HEK293 (cell line): ENCODE results near the gene OR7G2.

Experiments used
- BCL11A ChIP-seq: fragments of 450-650 bp; formaldehyde crosslinking; IDR thresholded peaks from 2 replicates; pipeline ENCODE4 v1.5.1; 2016; ENCODE audit warnings: low read depth, missing biosample characterization, missing genetic modification characterization
- HOXA7 ChIP-seq: sonication (generic); formaldehyde crosslinking; IDR thresholded peaks from 2 replicates; pipeline ENCODE4 v1.8.1; 2022; ENCODE audit warnings: missing genetic modification reagents, borderline replicate concordance
- YY1 ChIP-seq: fragments of 450-650 bp; formaldehyde crosslinking; IDR thresholded peaks from 2 replicates; pipeline ENCODE4 v1.5.1; 2018; ENCODE audit warnings: missing biosample characterization, missing genetic modification characterization
- ZFHX2 ChIP-seq: fragments of 450-650 bp; formaldehyde crosslinking; conservative IDR thresholded peaks from 2 replicates; pipeline ENCODE4 v1.5.1; 2016; ENCODE audit warnings: missing biosample characterization, missing genetic modification characterization
- ZNF138 ChIP-seq: fragments of 450-650 bp; formaldehyde crosslinking; IDR thresholded peaks from 2 replicates; pipeline ENCODE4 v1.5.1; 2016; ENCODE audit warnings: missing biosample characterization, missing genetic modification characterization, borderline replicate concordance
- ZNF24 ChIP-seq: fragments of 450-650 bp; formaldehyde crosslinking; IDR thresholded peaks from 2 replicates; pipeline ENCODE4 v1.5.1; 2016; ENCODE audit warnings: missing biosample characterization, missing genetic modification characterization
- ZNF37A ChIP-seq: fragments of 450-650 bp; IDR thresholded peaks from 2 replicates; pipeline ENCODE4 v1.5.1; 2018; ENCODE audit warnings: missing biosample characterization, missing genetic modification characterization
- ZNF658 ChIP-seq: fragments of 450-650 bp; formaldehyde crosslinking; IDR thresholded peaks from 2 replicates; pipeline ENCODE4; 2016; ENCODE audit warnings: missing biosample characterization, missing genetic modification characterization
- ZNF664 ChIP-seq: fragments of 450-650 bp; formaldehyde crosslinking; IDR thresholded peaks from 2 replicates; pipeline ENCODE4 v1.5.1; 2016; ENCODE audit warnings: missing biosample characterization, missing genetic modification characterization
- TF ChIP-seq, protein P1 (sequence below): fragments of 450-650 bp; formaldehyde crosslinking; IDR thresholded peaks from 2 replicates; pipeline ENCODE4 v1.5.1; 2016; ENCODE audit warnings: missing biosample characterization, missing genetic modification characterization
- TF ChIP-seq, protein P2 (sequence below): fragments of 450-650 bp; formaldehyde crosslinking; IDR thresholded peaks from 2 replicates; pipeline ENCODE4 v1.5.1; 2016; ENCODE audit warnings: missing biosample characterization, missing genetic modification characterization

DNA sequence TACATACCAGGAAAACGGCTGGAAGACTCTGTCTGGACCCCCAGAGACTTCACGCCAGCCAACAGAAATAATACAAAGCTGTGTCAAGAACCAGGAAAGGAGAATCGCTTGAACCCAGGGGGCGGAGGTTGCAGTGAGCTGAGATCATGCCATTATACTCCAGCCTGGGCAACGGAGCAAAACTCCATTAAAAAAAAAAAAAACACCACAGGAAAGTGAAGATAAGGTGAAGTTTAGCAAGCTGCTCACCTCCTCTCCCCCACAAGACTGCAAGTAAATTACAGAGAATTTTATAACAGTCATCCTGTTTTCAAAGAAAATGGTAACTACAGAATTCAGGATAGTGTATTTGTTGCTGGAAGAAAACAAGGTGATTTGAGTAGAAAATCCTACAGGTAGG, 9.3 kb upstream of the OR7G2 start:
- no peak for TF ChIP-seq ZNF37A (tag by site-specific recombination)
- TF ChIP-seq, protein P1, sequence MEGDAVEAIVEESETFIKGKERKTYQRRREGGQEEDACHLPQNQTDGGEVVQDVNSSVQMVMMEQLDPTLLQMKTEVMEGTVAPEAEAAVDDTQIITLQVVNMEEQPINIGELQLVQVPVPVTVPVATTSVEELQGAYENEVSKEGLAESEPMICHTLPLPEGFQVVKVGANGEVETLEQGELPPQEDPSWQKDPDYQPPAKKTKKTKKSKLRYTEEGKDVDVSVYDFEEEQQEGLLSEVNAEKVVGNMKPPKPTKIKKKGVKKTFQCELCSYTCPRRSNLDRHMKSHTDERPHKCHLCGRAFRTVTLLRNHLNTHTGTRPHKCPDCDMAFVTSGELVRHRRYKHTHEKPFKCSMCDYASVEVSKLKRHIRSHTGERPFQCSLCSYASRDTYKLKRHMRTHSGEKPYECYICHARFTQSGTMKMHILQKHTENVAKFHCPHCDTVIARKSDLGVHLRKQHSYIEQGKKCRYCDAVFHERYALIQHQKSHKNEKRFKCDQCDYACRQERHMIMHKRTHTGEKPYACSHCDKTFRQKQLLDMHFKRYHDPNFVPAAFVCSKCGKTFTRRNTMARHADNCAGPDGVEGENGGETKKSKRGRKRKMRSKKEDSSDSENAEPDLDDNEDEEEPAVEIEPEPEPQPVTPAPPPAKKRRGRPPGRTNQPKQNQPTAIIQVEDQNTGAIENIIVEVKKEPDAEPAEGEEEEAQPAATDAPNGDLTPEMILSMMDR: no peak
- no peak for TF ChIP-seq BCL11A
- TF ChIP-seq ZNF138: no peak
- TF ChIP-seq YY1 (tag by site-specific recombination): no peak
- no peak for TF ChIP-seq ZFHX2 (tag by site-specific recombination)
- no peak for TF ChIP-seq ZNF664 (tag by site-specific recombination)
- no peak for TF ChIP-seq ZNF24 (tag by site-specific recombination)
- no peak for TF ChIP-seq ZNF658 (tag by site-specific recombination)
- TF ChIP-seq, protein P2, sequence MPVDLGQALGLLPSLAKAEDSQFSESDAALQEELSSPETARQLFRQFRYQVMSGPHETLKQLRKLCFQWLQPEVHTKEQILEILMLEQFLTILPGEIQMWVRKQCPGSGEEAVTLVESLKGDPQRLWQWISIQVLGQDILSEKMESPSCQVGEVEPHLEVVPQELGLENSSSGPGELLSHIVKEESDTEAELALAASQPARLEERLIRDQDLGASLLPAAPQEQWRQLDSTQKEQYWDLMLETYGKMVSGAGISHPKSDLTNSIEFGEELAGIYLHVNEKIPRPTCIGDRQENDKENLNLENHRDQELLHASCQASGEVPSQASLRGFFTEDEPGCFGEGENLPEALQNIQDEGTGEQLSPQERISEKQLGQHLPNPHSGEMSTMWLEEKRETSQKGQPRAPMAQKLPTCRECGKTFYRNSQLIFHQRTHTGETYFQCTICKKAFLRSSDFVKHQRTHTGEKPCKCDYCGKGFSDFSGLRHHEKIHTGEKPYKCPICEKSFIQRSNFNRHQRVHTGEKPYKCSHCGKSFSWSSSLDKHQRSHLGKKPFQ: no peak
- TF ChIP-seq HOXA7 (CRISPR knock-in tag): no peak
